Activated CD8-positive, alpha-beta memory T cell treated with anti-CD3 and anti-CD28 coated beads, Interleukin-2, amount 50 U/mL, for 24 hours (primary cell): ENCODE measurements around the gene CYP4F8.
"Not testable (repeated sequence)": the region's sequence is repeated elsewhere in the genome, so short reads cannot be mapped to it uniquely, and the experiment has no call there.

Source experiments
- DNase-seq: peaks from one replicate; pipeline ENCODE4 v3.0.0-alpha.2; 2020; ENCODE audit errors: extremely low read depth

CYP4F8 gene

GRCh38 chr19:15614507-15615379 is at the start of gene CYP4F8:
Gene CYP4F8, plus strand, starts transcription at chr19:15615218. Its CDS starts 399 bp downstream, at chr19:15615617.
- DNase-seq, result no peak

DNA sequence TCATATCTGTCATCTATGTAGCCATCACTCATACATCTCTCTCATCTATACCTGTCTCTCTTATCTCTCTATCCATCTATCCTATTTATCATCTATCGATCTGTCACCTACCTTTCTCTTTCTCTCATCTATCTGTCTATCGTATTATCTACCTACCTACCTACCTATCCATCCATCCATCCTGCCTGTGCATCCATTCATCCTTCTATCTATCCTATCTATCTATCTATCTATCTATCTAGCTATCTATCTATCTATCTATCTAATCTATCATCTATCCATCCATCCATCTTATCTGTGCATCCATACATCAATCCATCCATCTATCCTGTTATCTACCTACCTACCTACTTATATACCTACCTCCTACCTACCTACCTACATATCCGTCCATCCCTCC is 44.6 kb upstream of the CYP4F8 start:
- no peak for DNase-seq

DNA sequence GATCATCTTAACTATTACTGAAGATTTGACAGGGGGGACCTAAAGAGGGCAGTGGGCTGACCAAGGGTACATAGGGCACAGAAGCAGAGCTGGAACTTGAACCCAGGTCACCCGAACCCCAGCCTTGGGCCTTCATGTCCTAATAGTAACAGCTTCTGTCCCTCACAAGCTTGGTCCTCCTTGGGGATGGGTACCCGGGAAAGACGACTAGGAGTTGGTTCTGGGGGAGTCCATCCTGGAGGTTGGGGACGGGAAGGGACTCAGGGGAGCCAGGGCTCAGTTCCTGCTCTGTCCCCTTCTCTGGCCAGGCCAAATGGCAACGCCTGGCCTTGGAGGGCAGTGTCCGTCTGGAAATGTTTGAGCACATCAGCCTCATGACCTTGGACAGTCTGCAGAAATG is 39.6 kb upstream of the CYP4F8 start:
- no peak for DNase-seq

- no peak for DNase-seq
Measured at GRCh38 chr19:15576526-15577156, 38.4 kb upstream of the CYP4F8 start.

DNA sequence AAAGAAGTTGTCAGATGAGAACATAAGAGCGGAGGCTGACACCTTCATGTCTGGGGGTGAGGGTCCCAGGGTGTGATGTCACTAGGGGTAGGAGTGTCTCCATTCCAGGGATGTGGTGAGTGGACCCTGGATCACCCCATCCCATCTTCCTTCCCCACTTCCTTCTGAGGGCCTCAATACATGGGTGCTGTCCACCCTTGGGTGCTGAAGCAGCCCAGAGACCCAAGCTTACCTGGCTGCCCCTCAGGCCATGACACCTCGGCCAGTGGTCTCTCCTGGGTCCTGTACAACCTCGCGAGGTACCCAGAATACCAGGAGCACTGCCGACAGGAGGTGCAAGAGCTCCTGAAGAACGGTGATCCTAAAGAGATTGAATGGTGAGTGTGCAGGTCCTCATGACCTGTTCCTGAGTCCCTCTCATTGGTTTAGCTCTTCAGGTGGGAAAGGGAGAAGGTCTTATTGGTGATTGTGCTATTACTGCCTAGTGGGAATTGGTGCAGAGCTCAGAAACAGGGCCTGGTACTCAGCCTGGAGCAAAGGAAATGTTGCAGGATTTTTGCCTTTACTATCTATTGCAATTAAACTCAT is 37.7 kb upstream of the CYP4F8 start:
- no peak for DNase-seq

GRCh38 chr19:15583346-15583745 is 31.7 kb upstream of the CYP4F8 start:
- DNase-seq, result no peak

- no peak for DNase-seq
Measured at GRCh38 chr19:15584095-15584494, 30.9 kb upstream of the CYP4F8 start.

- peak; percentile 68 for DNase-seq
Measured at GRCh38 chr19:15584541-15585115, 30.4 kb upstream of the CYP4F8 start.

GRCh38 chr19:15587663-15588062 is 27.4 kb upstream of the CYP4F8 start:
- no peak for DNase-seq

- DNase-seq, result no peak
Measured at GRCh38 chr19:15588265-15588664, 26.8 kb upstream of the CYP4F8 start.

GRCh38 chr19:15589760-15590451 is 25.1 kb upstream of the CYP4F8 start:
- no peak for DNase-seq

DNA sequence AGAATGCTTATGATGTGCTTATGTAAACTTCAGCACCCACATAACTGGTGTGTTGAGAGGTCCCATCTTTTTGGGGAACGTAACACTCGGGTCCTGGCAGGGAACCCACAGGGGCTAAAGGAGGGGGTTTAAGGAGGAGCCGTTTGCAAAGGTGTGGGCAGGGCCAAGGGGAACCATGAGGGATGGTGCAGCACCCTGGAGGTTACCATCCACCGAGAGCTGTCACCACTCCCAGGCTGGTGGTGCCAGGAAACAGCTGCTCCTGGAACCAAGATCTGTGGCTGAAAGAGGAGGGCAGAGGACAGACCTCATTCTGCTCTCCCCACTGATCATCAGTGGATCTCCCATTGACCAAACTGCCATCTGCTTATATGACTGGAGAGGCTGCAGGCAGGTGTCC is 23.2 kb upstream of the CYP4F8 start:
- DNase-seq, result no peak

- DNase-seq, result not testable (repeated sequence)
Measured at GRCh38 chr19:15592506-15592905, 22.5 kb upstream of the CYP4F8 start.

DNA sequence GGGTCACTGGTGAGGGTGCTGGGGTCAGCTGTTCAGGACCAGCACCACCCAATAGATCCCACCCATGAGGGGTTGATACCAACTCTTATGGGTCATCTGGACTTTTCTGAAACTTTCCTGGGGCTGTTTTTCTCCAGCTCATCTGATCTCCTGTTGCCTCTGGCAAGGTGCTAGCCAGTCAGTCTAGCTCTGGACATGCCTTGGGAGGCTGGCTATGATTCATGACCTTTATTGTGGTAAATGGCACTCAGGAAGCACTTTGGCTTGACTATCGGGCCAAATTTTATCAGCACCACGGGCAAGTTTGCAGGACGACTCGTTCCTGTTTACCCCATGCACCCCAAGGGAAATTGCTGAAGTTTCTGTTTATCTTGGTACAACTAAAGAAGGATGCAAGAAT is 21.3 kb upstream of the CYP4F8 start:
- not testable (repeated sequence) for DNase-seq

- no peak for DNase-seq
Measured at GRCh38 chr19:15595069-15595468, 19.9 kb upstream of the CYP4F8 start.

DNA sequence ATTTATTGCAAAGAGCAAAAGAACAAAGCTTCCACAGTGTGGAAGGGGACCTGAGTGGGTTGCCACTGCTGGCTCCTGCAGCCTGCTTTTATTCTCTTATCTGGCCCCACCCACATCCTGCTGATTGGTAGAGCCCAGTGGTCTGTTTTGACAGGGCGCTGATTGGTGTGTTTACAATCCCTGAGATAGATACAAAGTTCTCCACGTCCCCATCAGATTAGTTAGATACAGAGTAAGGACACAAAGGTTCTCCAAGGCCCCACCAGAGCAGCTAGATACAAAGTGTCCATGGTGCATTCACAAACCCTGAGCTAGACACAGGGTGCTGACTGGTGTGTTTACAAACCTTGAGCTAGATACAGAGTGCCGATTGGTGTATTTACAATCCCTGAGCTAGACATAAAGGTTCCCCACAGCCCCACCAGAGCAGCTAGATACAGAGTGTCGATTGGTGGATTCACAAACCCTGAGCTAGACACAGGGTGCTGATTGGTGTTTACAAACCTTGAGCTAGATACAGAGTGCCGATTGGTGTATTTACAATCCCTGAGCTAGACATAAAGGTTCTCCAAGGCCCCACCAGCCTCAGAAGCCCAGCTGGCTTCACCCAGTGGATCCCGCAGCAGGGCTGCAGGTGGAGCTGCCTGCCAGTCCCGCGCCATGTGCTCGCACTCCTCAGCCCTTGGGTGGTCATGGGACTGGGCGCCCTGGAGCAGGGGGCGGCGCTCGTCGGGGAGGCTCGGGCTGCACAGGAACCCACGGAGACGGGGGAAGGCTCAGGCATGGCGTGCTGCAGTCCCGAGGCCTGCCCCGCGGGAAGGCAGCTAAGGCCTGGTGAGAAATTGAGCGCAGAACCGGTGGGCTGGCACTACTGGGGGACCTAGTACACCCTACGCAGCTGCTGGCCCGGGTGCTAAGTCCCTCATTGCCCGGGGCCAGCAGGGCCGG is 6.8 kb upstream of the CYP4F8 start:
- not testable (repeated sequence) for DNase-seq

DNA sequence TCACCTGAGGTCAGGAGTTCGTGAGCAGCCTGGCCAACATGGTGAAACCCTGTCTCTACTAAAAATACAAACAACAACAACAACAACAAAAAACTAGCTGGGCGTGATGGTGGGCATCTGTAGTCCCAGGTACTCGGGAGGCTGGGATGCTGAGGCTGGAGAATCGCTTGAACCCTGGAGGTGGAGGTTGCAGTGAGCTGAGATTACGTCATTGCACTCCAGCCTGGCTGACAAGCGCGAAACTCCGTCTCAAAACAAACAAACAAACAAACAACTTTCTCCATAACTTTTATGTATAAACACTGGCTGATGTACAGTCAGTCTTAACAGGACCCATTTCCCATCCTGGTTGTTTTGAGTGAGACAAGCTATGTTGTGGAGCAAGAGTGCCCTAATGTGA is 5.8 kb upstream of the CYP4F8 start:
- DNase-seq, result no peak

GRCh38 chr19:15612342-15612741 is 2.7 kb upstream of the CYP4F8 start:
- DNase-seq, result no peak

- DNase-seq, result no peak
Measured at GRCh38 chr19:15613338-15613737, 1.7 kb upstream of the CYP4F8 start.

- DNase-seq, result no peak
Measured at GRCh38 chr19:15615526-15615925, 508 bp downstream of the CYP4F8 start.

DNA sequence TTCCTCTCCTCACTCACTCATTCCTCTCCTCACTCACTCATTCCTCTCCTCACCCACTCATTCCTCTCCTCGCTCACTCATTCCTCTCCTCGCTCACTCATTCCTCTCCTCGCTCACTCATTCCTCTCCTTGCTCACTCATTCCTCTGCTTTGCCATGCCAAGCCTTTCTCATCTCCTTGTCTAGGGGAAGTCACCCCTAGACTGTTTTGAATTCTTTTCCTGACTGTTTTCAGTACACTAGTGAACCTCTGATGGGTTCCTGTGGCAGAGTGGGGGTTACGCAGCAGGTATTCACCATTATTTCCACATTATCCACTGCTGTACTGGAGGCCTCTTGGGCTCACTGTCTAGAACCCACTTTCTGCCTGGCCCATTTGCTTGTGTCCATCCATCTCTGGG is 1.2 kb downstream of the CYP4F8 start:
- DNase-seq, result no peak
